Osteocyte (in vitro differentiated cells): ENCODE results near the gene CHST13. TPM values are rescaled to one million over a fixed set of nuclear protein-coding genes. Genes with fewer than 3 reads are reported as not detected.

ENCODE experiments used
- DNase-seq: peaks from one replicate; pipeline ENCODE4 v3.0.0; 2021; ENCODE audit warnings: mixed read lengths; ENCODE audit not compliant: unreplicated experiment; ENCODE audit errors: extremely low spot score
- H3K27ac Mint-ChIP-seq: one replicate; pipeline ENCODE4 v1.8.0; 2021; ENCODE audit warnings: mild to moderate bottlenecking, mixed read lengths; ENCODE audit not compliant: unreplicated experiment
- H3K27me3 Mint-ChIP-seq: one replicate; pipeline ENCODE4 v1.8.0; 2021; ENCODE audit warnings: mixed read lengths; ENCODE audit not compliant: unreplicated experiment
- H3K36me3 Mint-ChIP-seq: one replicate; pipeline ENCODE4 v1.8.0; 2021; ENCODE audit warnings: mixed read lengths; ENCODE audit not compliant: unreplicated experiment
- H3K4me1 Mint-ChIP-seq: one replicate; pipeline ENCODE4 v1.8.0; 2021; ENCODE audit warnings: mixed read lengths; ENCODE audit not compliant: unreplicated experiment
- H3K4me3 Mint-ChIP-seq: one replicate; pipeline ENCODE4 v1.8.0; 2021; ENCODE audit warnings: mild to moderate bottlenecking, moderate library complexity, mixed read lengths; ENCODE audit not compliant: unreplicated experiment
- H3K9me3 Mint-ChIP-seq: one replicate; pipeline ENCODE4 v1.8.0; 2021; ENCODE audit warnings: mixed read lengths; ENCODE audit not compliant: unreplicated experiment
- CTCF ChIP-seq: fragments of 200-600 bp; sonication (generic); IDR thresholded peaks from 2 replicates; pipeline ENCODE4 v1.5.0; 2021; ENCODE audit warnings: antibody characterized with exemption, mild to moderate bottlenecking, moderate library complexity
- total RNA-seq: library from RNA; stranded (reverse); gene quantifications from 2 replicates; pipeline ENCODE4 v1.2.1, GENCODE V29; 2021

Gene CHST13
- total RNA-seq, 1 donor from 2014 or later: not detected

- no peak for TF ChIP-seq CTCF
- H3K9me3 Mint-ChIP-seq: no peaks in the 10 kb centered on the region
- no peak overlapping the region for H3K27ac Mint-ChIP-seq
- H3K27me3 Mint-ChIP-seq: peaks cover 17% of the 10 kb centered on the region
- H3K36me3 Mint-ChIP-seq: no peaks in the 10 kb centered on the region
- no peak for DNase-seq
- H3K4me1 Mint-ChIP-seq: no peaks in the 10 kb centered on the region
- H3K4me3 Mint-ChIP-seq: no peak overlapping the region
Observed at GRCh38 chr3:126501736-126502135, 22.2 kb upstream of the CHST13 start.

- H3K4me3 Mint-ChIP-seq: no peak overlapping the region
- no peak for DNase-seq
- H3K27me3 Mint-ChIP-seq: peaks cover 17% of the 10 kb centered on the region
- no peaks in the 10 kb centered on the region for H3K9me3 Mint-ChIP-seq
- no peak for TF ChIP-seq CTCF
- no peaks in the 10 kb centered on the region for H3K4me1 Mint-ChIP-seq
- H3K36me3 Mint-ChIP-seq: no peaks in the 10 kb centered on the region
- H3K27ac Mint-ChIP-seq: no peak overlapping the region
Observed at GRCh38 chr3:126502656-126503055, 21.3 kb upstream of the CHST13 start.

GRCh38 chr3:126503701-126504100, 20.3 kb upstream of the CHST13 start:
- no peak for TF ChIP-seq CTCF
- H3K4me1 Mint-ChIP-seq: peaks cover 2% of the 10 kb centered on the region
- peaks cover 17% of the 10 kb centered on the region for H3K27me3 Mint-ChIP-seq
- DNase-seq: no peak
- no peaks in the 10 kb centered on the region for H3K36me3 Mint-ChIP-seq
- H3K9me3 Mint-ChIP-seq: no peaks in the 10 kb centered on the region
- H3K4me3 Mint-ChIP-seq: no peak overlapping the region
- no peak overlapping the region for H3K27ac Mint-ChIP-seq

GRCh38 chr3:126507886-126508285, 16.1 kb upstream of the CHST13 start:
- TF ChIP-seq CTCF: no peak
- H3K9me3 Mint-ChIP-seq: no peaks in the 10 kb centered on the region
- no peak for DNase-seq
- peaks cover 2% of the 10 kb centered on the region for H3K4me1 Mint-ChIP-seq
- no peaks in the 10 kb centered on the region for H3K36me3 Mint-ChIP-seq
- no peak overlapping the region for H3K27ac Mint-ChIP-seq
- peaks cover 17% of the 10 kb centered on the region for H3K27me3 Mint-ChIP-seq
- no peak overlapping the region for H3K4me3 Mint-ChIP-seq

- H3K4me1 Mint-ChIP-seq: peaks cover 2% of the 10 kb centered on the region
- TF ChIP-seq CTCF: no peak
- H3K27ac Mint-ChIP-seq: no peak overlapping the region
- H3K36me3 Mint-ChIP-seq: no peaks in the 10 kb centered on the region
- H3K4me3 Mint-ChIP-seq: no peak overlapping the region
- no peak for DNase-seq
- peaks cover 17% of the 10 kb centered on the region for H3K27me3 Mint-ChIP-seq
- no peaks in the 10 kb centered on the region for H3K9me3 Mint-ChIP-seq
Observed at GRCh38 chr3:126508564-126508964, 15.4 kb upstream of the CHST13 start.
